Subcutaneous adipose tissue (tissue), 4 donors: ENCODE data around the gene PLXNA4. TPM values are rescaled to one million over a fixed set of nuclear protein-coding genes. Genes with fewer than 3 reads are reported as not detected.

Experiments
- total RNA-seq, 4 donors: library from RNA; depleted of rRNA; stranded (reverse); fragments of >200 nt; gene quantifications; one replicate each; pipeline ENCODE4 v1.1.0, GENCODE V29; 2016
- TF ChIP-seq, protein P1 (sequence below): fragments of 450-650 bp; IDR thresholded peaks from one replicate; pipeline ENCODE4 v1.5.1; 2016; ENCODE audit warnings: low read depth, mild to moderate bottlenecking, control low read depth, antibody characterized with exemption, moderate library complexity

PLXNA4 gene
- total RNA-seq, 4 donors from 2014 or later: 30.2 to 112 (median 54.6) TPM

DNA sequence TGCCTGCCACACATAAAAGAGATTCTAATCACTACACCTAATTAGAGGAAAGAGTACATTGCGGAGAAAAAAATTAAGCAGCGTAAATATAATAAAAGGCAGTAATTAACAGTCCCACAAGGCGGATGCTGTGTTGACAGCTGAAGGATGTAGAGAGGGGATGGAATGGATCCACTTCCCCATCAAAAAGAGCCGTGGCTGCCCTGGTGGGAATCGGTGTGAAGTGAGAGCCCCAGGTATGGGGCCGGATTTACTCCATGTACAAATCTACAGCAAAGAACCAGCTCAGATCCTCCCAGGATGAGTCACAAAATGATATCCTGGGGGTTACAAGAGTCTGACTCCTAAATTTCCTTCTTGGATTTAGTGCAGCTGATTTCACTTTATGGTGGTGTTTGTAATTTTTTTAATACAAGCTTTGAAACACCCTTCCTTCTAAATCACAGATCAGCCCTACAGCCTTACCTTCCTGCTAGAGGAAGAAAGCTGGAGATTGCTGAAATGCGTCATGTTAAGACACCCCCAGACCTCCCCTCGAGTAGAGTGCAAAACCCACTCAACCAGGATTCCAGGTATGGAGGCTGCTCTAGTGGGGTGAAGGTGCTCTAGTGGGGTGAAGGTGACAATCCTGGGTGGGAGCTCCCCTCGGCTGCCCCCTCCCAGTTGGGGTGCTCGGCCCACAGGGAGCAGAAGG, 398.4 kb downstream of the PLXNA4 start:
- TF ChIP-seq, protein P1, sequence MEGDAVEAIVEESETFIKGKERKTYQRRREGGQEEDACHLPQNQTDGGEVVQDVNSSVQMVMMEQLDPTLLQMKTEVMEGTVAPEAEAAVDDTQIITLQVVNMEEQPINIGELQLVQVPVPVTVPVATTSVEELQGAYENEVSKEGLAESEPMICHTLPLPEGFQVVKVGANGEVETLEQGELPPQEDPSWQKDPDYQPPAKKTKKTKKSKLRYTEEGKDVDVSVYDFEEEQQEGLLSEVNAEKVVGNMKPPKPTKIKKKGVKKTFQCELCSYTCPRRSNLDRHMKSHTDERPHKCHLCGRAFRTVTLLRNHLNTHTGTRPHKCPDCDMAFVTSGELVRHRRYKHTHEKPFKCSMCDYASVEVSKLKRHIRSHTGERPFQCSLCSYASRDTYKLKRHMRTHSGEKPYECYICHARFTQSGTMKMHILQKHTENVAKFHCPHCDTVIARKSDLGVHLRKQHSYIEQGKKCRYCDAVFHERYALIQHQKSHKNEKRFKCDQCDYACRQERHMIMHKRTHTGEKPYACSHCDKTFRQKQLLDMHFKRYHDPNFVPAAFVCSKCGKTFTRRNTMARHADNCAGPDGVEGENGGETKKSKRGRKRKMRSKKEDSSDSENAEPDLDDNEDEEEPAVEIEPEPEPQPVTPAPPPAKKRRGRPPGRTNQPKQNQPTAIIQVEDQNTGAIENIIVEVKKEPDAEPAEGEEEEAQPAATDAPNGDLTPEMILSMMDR: no peak

DNA sequence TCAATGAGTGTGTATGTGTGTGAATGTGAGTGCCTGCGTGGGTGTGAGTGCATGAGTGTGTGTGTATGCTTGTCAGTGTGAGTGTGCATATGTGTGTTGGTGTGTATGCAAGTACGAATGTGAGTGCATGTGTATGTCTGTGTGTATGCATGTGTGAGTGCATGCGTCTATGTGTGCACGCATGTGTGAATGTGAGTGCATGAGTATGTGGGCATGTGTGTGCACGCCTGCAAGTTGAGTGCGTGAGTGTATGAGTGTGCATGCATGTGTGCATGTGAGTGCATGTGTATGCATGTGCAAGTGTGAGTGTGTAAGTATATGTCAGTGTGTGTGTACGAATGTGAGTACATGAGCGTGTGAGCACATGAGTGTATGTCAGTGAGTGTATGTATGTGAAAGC, 399.6 kb downstream of the PLXNA4 start:
- TF ChIP-seq, protein P1: no peak

DNA sequence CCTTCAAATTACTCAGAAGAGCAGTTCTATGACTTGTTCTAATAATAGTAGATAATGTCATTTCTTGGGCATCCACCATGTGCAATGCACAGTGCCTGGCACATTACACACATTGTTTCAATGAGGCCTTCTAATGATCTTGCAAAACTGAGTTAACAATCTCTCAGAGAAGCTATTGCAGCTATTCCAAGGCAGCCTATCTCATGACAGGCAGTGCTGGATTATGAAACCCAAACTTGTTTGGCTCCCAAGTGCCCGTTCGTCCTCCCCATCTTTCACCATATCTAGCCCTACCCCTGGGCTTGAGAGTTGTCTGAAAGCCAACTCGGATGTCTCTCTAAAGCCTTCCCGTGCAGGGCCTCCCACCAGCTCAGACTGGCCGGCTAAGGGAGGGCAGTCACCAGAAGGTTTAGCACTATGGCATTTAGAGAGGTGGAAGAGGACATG, 405.1 kb downstream of the PLXNA4 start:
- TF ChIP-seq, protein P1: no peak

DNA sequence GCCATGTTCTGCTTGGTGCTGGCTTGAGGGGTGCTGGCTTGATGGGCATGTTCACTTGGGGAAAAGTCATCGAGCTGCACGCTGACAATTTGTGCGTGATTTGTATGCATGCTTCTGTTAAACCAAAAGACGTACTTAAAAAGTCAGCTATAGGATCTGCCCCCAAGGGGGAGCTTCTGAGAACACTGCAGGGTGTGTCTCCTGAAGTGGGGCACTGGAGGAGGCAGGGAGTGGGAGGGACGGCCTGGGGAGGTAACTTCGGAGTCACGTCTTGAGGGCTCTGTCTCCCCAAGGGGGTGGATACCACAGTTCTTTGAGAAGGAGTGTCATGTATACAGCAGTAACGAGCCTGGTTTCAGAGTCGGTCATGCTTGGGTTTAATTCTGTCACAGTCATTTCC, 406.5 kb downstream of the PLXNA4 start:
- TF ChIP-seq, protein P1: no peak

DNA sequence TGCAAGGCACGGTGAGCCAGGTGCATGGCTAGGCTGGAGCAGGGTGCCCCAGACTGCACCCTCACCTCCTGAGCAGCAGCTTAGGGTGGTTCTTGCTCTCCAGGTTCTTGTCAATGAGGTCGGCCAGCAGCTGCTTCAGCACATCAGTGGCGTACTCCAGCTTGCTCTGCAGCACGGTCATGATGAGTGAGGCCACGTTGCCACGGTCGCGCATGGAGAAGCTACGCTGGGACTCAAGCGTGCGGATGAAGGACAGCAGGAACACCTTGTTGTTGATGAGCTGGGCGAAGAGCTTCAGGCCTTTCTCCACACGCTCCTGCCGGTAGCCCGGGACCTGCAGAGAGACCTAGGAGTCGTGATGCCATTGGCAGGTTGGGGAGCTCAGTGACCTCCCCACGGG, 408.0 kb downstream of the PLXNA4 start:
- TF ChIP-seq, protein P1: no peak

DNA sequence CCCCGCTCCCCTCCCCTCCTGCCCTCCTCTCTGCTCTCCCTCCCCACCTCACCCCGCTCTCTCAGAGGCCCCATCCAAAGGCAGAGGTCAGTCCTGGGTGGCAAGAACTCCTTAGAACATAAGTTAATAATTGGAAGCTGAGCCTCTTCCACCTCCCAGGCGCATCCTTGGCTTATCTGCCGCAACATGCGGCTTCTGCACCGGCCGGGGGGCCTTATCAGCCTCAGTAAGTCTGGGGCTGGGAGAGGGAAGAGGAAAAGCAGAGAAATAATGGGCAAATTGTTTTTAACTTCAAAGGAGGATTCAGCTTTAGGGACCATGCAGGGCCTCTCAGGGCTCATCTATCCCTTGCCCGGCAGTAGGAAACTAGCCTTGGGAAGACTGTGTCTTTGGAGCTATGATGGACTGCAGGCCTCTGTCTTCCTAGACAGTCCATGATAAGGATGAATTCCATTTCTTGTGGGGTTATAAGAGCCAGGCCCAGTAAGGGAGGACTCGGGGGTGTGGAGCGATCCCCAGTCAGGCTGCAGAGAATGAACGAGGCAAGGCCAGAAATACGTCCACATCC, 411.6 kb downstream of the PLXNA4 start:
- TF ChIP-seq, protein P1: no peak

DNA sequence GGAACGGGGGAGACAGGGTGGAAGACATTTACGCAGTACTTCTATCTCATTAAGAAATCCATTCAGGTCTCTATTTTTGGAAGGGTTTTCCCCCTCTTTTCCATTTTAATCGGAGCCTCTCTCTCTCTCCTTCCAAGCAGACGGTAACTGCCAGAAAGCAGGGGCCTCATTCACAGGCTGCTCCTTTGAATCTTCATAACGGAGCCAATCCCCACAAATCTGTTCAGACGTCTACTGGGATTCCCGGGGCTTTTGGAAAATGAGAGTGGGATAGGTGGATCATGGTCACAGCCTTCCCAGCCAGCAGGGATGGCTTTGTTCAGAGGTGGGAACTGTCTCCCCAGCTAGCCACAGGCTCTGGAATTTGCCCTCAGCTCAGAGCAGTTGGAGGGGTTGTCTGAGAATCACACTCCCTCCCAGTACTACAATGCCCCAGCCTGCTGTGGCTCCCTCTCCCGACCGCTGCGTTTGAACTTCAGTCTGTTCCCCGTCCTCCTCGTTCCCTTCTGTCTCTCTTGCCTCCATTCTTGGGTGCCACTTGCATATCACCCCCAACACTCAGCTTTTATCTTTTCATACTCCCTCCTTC, 413.6 kb downstream of the PLXNA4 start:
- TF ChIP-seq, protein P1: no peak
